ENCODE measurements around the gene TAB2. TPM values are rescaled to one million over a fixed set of nuclear protein-coding genes. Genes with fewer than 3 reads are reported as not detected.

The TAB2 gene
- total RNA-seq, 4 donors from 2014 or later = 48.2 to 84.6 (median 52.8) TPM

DNA sequence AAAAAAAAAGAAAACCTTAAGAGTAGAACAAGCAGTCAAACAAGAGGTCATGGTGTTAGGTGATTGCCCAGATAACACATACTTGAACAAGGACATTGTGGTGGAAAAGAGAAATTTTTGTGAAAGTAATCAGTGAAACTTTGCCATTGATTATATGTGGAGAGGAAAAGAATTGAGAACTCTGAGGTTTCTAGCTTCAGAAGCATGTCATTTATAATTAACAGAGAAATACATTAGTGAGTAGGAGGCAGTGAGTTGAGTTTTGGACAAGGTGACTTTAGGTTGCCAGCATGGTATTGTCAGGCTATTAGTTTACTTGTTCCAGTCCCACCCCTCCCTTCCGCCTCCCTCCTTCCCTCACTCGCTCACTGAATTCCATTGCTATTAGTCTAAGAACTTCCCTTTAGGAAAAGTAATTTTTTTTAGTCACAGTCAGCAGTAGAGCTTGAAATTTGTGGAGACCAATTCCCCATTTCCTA, 17.2 kb downstream of the TAB2 start:
- TF ChIP-seq POLR2A (IDR thresholded peaks at IDR 0.05) = no peak
- TF ChIP-seq, protein P1, sequence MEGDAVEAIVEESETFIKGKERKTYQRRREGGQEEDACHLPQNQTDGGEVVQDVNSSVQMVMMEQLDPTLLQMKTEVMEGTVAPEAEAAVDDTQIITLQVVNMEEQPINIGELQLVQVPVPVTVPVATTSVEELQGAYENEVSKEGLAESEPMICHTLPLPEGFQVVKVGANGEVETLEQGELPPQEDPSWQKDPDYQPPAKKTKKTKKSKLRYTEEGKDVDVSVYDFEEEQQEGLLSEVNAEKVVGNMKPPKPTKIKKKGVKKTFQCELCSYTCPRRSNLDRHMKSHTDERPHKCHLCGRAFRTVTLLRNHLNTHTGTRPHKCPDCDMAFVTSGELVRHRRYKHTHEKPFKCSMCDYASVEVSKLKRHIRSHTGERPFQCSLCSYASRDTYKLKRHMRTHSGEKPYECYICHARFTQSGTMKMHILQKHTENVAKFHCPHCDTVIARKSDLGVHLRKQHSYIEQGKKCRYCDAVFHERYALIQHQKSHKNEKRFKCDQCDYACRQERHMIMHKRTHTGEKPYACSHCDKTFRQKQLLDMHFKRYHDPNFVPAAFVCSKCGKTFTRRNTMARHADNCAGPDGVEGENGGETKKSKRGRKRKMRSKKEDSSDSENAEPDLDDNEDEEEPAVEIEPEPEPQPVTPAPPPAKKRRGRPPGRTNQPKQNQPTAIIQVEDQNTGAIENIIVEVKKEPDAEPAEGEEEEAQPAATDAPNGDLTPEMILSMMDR (IDR thresholded peaks at IDR 0.05) = no peak
- H3K27me3 ChIP-seq = no peaks in the 10 kb centered on the region
- no peaks in the 10 kb centered on the region for H3K9me3 ChIP-seq
- H3K36me3 ChIP-seq = no peaks in the 10 kb centered on the region
- DNase-seq = no peak
- no peak overlapping the region for H3K27ac ChIP-seq
- H3K4me1 ChIP-seq = peaks cover 0 to 52% (median 4%) of the 10 kb centered on the region in 4 donors
- no peak overlapping the region for H3K4me3 ChIP-seq

DNA sequence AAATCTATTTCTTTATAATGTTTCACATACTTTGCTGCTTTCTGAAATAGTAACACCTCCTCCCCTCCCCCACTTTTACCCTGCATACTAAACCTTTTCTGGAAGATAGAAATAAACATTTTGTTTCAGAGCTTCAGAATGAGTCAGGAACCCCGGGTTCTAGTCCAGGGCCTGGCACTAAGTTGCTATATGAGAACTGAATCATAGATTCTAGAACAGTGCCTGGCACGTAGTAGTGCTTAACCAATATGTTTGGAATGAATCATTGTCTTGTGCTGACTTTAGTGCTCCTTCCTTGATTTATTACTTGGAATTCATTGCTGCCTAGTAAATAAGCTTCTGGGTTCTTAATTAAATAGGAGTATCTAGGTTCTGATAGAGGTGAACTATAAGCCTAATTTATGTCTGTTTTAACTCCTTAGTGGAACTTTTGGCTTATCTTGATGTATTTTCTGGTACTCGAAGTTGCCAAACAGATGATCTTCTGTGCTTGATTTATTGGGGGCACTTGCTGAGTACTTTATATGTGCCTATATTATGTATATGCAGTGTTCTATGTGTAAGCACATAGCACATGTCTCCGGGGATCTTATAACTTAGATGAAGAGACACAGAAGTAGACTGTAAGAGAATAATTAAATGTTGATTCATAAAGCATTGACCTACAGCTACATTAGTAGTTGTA, 18.6 kb downstream of the TAB2 start:
- H3K27me3 ChIP-seq = no peaks in the 10 kb centered on the region
- TF ChIP-seq, protein P1 (IDR thresholded peaks at IDR 0.05) = no peak
- TF ChIP-seq POLR2A (IDR thresholded peaks at IDR 0.05) = no peak
- no peak for DNase-seq
- peaks cover 0 to 60% (median 6%) of the 10 kb centered on the region in 4 donors for H3K4me1 ChIP-seq
- no peaks in the 10 kb centered on the region for H3K9me3 ChIP-seq
- H3K36me3 ChIP-seq = no peaks in the 10 kb centered on the region
- no peak overlapping the region for H3K4me3 ChIP-seq
- no peak overlapping the region for H3K27ac ChIP-seq

- no peak for DNase-seq
- TF ChIP-seq POLR2A (IDR thresholded peaks at IDR 0.05) = no peak
- TF ChIP-seq, protein P1 (IDR thresholded peaks at IDR 0.05) = no peak
- H3K4me1 ChIP-seq = peaks cover 0 to 56% (median 7%) of the 10 kb centered on the region in 4 donors
Observed at GRCh38 chr6:149336609-149336928, 19.1 kb downstream of the TAB2 start.

GRCh38 chr6:149337320-149337719, 19.8 kb downstream of the TAB2 start:
- H3K36me3 ChIP-seq = no peaks in the 10 kb centered on the region
- H3K27me3 ChIP-seq = no peaks in the 10 kb centered on the region
- no peak for TF ChIP-seq POLR2A (IDR thresholded peaks at IDR 0.05)
- TF ChIP-seq, protein P1 (IDR thresholded peaks at IDR 0.05) = no peak
- no peaks in the 10 kb centered on the region for H3K9me3 ChIP-seq
- DNase-seq = no peak
- H3K4me3 ChIP-seq = no peak overlapping the region
- no peak overlapping the region for H3K27ac ChIP-seq
- peaks cover 0 to 51% (median 11%) of the 10 kb centered on the region in 4 donors for H3K4me1 ChIP-seq

More at GRCh38 chr6:149336609-149336928, 19.1 kb downstream of the TAB2 start:
- no peaks in the 10 kb centered on the region for H3K36me3 ChIP-seq
- no peak overlapping the region for H3K27ac ChIP-seq
- H3K27me3 ChIP-seq = no peaks in the 10 kb centered on the region
- H3K9me3 ChIP-seq = no peaks in the 10 kb centered on the region
- no peak overlapping the region for H3K4me3 ChIP-seq

- Histone ChIP-seq H3K27ac (no peak overlapping the region), H3K9me3 (no peaks in the 10 kb centered on the region), H3K4me3 (no peak overlapping the region), H3K36me3 (no peaks in the 10 kb centered on the region), H3K27me3 (no peaks in the 10 kb centered on the region), H3K4me1 (peaks cover 0 to 28% (median 13%) of the 10 kb centered on the region in 4 donors)
- DNase-seq = no peak
- TF ChIP-seq, protein P1 (IDR thresholded peaks at IDR 0.05) = no peak
- no peak for TF ChIP-seq POLR2A (IDR thresholded peaks at IDR 0.05)
Observed at GRCh38 chr6:149340200-149340599, 22.7 kb downstream of the TAB2 start.
